ENCODE data around the gene CCDC182. TPM values are rescaled to one million over a fixed set of nuclear protein-coding genes. Genes with fewer than 3 reads are reported as not detected.

CCDC182 gene
- total and polyA plus RNA-seq, 9 of the 15 experiments (the other 6 are each of a cell fraction or from before 2014, with no cell fraction given), result not detected

DNA sequence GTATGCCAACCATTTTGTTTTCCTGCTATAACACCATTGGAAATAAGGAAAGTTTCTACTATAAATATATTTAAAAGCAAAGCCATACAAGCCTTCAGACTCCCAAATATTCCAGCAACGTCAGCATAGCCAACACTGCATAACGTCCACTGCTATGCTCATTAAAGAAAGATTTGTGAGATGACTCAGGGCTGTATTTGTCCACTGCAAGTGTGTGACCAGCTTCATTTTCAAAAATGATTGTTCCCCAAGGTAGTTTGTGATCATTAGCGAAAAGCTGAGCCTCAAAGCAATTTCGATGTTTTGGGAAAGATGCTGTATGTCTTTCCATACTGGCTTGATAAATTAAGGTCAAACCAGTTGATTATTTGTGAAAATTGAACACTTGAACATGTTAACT, 14.9 kb upstream of the CCDC182 start (continued):
- no peak for TF ChIP-seq ZBTB7A (IDR thresholded peaks at IDR 0.05; ENCODE audit: borderline replicate concordance, control insufficient read depth, low read depth, low read length)
- TF ChIP-seq EP300 (IDR thresholded peaks at IDR 0.05; ENCODE audit: low read length), result no peak
- no peak for TF ChIP-seq NR2C2 (CRISPR knock-in tag; IDR thresholded peaks at IDR 0.05)
- TF ChIP-seq NR2C2 (tag; IDR thresholded peaks at IDR 0.05), result no peak
- TF ChIP-seq TBL1XR1 (IDR thresholded peaks at IDR 0.05; ENCODE audit: low read length in 2 of 2), result no peak

GRCh38 chr17:57758654-57759053, 13.6 kb upstream of the CCDC182 start:
- no peak overlapping the region for H3K4me3 ChIP-seq
- no TSS peak for BruUV-seq (replicated peaks)
- H3K4me2 ChIP-seq (ENCODE audit: insufficient read depth, low read length), result no peak overlapping the region
- FAIRE-seq, result no peak
- H3K9ac ChIP-seq (ENCODE audit: insufficient read depth in 1 of 2, low read depth in 2 of 2, low read length in 2 of 2), result no peak overlapping the region
- H3K27ac ChIP-seq (ENCODE audit: extremely low read depth, low read depth, low read length), result no peak overlapping the region
- no peaks in the 10 kb centered on the region for H3K9me3 ChIP-seq (replicated peaks; ENCODE audit: control insufficient read depth, insufficient read depth, low read depth, low read length)
- no peaks in the 10 kb centered on the region for H4K20me1 ChIP-seq (replicated peaks; ENCODE audit: control insufficient read depth, insufficient read depth, low read length)
- no peaks in the 10 kb centered on the region for H3K4me1 ChIP-seq (replicated peaks in 1 of 2; ENCODE audit: control insufficient read depth in 2 of 2, insufficient read depth in 2 of 2, low read length in 2 of 2)
- H3K36me3 ChIP-seq (ENCODE audit: control insufficient read depth, insufficient read depth, low read length), result no peaks in the 10 kb centered on the region
- in situ Hi-C loops (cut with MboI), result no loop called here
- ChIA-PET POLR2A (no interaction called here), CTCF (ENCODE audit: low intra/inter-chr PET ratio) (interaction anchor here (0.5 kb wide), 1 partner anchor 55 kb away, joined by 3 read pairs; no protein-coding TSS in a partner anchor)
- H3K27me3 ChIP-seq (ENCODE audit: control insufficient read depth in 2 of 2, insufficient read depth in 2 of 2, low read length in 2 of 2), result peaks cover 29 to 48% of the 10 kb centered on the region in 2 experiments; a peak in 4 of 5 replicates
- 0% methylated on average over 1 of the region's 1 CpG for WGBS (ENCODE audit: insufficient coverage, low coverage, missing lambda C conversion rate)
- H2AFZ ChIP-seq (ENCODE audit: low read depth, low read length), result no peak overlapping the region
- ATAC-seq, result no peak
- H3K79me2 ChIP-seq (ENCODE audit: control insufficient read depth, insufficient read depth, low read length), result no peaks in the 10 kb centered on the region
- DNase-seq (ENCODE audit: extremely low read depth in 1 of 4, low spot score in 3 of 4), result no peak
- H3K9me1 ChIP-seq (ENCODE audit: control insufficient read depth, insufficient read depth, low read length), result no peaks in the 10 kb centered on the region
- TF ChIP-seq DACH1 (IDR thresholded peaks at IDR 0.05; ENCODE audit: partially characterized antibody) (no peak), TCF7L2 (IDR thresholded peaks at IDR 0.05; ENCODE audit: low read depth, low read length) (no peak), ZNF740 (CRISPR knock-in tag; IDR thresholded peaks at IDR 0.05) (no peak), ZNF740 (tag; IDR thresholded peaks at IDR 0.05) (no peak), ZKSCAN8 (CRISPR knock-in tag; IDR thresholded peaks at IDR 0.05) (no peak), SAFB2 (IDR thresholded peaks at IDR 0.05; ENCODE audit: borderline replicate concordance, low read depth, low read length, severe bottlenecking) (no peak), KLF6 (CRISPR knock-in tag; IDR thresholded peaks at IDR 0.05; ENCODE audit: borderline replicate concordance) (no peak), SRSF1 (IDR thresholded peaks at IDR 0.05; ENCODE audit: low read depth, low read length) (no peak), RBM22 (IDR thresholded peaks at IDR 0.05; ENCODE audit: low read depth, low read length, poor library complexity, severe bottlenecking) (no peak), ZFP30 (CRISPR knock-in tag; IDR thresholded peaks at IDR 0.05; ENCODE audit: borderline replicate concordance) (no peak), ZFPM2 (CRISPR knock-in tag; IDR thresholded peaks at IDR 0.05) (no peak)
- TF ChIP-seq, protein P1, sequence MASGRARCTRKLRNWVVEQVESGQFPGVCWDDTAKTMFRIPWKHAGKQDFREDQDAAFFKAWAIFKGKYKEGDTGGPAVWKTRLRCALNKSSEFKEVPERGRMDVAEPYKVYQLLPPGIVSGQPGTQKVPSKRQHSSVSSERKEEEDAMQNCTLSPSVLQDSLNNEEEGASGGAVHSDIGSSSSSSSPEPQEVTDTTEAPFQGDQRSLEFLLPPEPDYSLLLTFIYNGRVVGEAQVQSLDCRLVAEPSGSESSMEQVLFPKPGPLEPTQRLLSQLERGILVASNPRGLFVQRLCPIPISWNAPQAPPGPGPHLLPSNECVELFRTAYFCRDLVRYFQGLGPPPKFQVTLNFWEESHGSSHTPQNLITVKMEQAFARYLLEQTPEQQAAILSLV (tag; IDR thresholded peaks at IDR 0.05), result no peak
- intact Hi-C loops (cut with micrococcal nuclease), result no loop called here
